ENCODE data around the gene TDRD10.

TDRD10 gene

GRCh38 chr1:154553056-154554030 is 51.3 kb downstream of the TDRD10 start:
- no peak for DNase-seq (ENCODE audit: low read depth in 2 of 2)

DNA sequence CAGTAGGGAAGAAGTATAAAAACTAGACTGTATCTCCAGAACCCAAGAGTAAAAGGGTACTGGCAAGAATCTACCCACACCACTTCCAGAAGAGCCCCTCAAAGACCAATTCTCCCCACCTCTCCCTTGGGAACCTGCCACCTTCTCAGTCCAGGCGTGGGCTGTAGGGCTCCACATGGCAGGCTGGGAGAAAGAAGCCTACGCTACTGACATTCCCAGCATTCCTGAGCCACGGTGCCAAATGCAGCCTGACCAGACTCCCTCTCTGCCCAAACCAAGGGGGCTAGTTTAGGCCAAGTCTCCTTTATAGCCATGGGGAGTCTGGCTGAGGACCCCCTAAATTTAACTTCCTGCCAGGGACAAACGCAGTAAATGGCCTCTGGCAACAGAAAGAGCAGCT is 54.4 kb downstream of the TDRD10 start:
- DNase-seq (ENCODE audit: low read depth in 2 of 2) = no peak

DNA sequence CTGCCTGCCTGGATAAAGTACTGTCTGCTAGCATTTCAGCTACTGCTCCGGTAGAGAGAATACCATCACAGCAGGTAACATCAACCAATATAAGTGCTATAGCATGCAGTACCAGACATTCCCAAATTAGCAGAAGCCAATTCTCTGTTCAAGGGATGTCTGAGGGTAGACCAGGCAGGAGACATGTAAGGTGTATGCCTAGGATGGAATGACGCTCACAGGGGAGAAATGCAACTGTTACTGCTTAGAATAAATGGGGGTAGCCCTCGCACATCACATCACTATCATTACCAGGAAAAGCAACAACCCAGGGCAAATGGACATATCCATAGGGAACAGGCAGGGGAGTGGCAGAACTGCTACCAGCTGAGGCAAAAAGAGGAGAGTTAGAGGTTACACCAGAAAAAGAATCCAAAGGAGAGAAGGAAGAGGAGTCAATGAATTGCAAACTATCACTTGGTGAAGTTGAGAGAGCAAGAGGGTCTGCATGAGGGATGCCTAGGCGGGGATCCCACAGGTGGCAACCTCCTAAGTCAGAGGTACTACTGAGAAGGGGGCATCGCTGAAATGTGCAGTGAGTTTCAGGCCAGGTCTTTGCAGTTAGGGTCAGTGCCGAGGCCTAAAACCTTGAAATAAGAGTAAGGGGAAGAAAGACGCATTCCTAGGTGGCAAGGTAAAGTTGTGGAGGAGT is 55.4 kb downstream of the TDRD10 start:
- DNase-seq (ENCODE audit: low read depth in 2 of 2) = no peak

DNA sequence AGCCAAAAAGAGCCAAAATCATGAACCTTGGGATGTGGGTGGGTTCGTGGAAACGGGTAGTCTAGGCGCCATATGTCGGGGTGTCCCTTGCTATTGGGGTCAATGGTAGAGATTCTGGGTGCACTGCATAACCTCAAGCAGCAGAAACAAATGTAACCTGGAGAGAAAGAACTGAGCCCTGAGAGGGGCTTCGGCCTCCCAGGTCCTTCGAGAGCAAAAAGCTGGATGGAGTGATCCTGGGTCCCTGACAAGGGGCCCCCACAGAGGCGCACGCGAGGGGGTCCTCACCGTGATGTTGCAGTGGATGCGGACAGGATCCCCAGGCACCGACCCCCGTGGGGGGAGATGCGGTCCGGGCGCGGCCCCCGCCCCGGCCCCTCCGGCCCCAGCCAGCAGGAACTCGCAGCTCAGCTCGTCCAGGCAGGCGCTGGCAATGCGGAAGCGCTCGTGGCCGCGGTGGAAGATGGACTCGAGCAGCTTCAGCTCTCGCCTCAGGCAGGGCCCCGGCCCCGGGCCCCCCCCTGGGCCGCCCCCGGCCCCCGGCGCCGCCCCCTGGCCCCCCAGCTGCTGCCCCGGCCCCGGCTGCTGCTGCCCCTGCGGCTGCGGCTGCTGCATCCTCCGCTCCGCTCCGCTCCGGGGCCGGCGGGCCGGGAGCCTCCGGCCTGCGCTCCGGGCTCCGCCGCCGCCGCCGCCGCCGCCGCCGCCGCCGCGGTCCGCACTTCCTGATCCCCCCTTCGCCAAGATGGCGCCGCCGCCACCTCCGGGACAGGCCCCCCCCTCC is 56.1 kb downstream of the TDRD10 start, which contains the start of gene UBE2Q1:
TSS of gene UBE2Q1 (minus strand) at position 724 of the 781 bp plus-strand sequence. CDS start at position 615, 109 bp downstream.
- peak in 1 of 2 donors; percentile 5 for DNase-seq (ENCODE audit: low read depth in 2 of 2)

GRCh38 chr1:154558720-154559465 is 56.9 kb downstream of the TDRD10 start:
- peak; percentile 99 to 100 for DNase-seq (ENCODE audit: low read depth in 2 of 2)

DNA sequence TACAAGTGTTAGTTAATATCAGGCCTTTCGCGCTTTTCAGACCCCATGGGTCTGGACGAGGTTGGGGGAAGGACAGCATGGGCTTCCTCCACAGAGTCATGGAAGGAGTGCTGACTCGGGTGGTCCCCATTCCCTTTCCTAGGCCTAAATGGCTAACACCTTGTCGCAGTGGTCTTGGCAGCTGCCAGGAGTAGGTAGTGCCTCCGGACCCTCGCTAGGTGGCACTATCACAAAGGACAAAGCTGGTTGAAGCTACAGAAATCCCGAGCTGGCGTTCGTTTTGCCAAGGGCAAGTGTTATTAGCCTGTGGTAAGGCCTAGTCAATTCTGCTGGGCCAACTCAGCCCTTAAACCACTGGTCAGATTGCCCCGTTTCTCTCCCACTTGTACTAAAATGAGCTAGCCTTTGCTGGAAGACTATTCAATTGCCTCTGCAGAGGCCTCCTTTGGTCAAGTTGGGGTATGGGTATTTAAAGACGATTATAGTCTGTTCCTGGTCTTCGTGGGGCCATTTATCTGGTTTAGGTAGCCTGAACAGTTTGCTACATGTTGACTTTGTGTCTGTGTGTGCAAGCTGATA is 57.5 kb downstream of the TDRD10 start:
- DNase-seq (ENCODE audit: low read depth in 2 of 2) = peak; percentile 58 to 75

DNA sequence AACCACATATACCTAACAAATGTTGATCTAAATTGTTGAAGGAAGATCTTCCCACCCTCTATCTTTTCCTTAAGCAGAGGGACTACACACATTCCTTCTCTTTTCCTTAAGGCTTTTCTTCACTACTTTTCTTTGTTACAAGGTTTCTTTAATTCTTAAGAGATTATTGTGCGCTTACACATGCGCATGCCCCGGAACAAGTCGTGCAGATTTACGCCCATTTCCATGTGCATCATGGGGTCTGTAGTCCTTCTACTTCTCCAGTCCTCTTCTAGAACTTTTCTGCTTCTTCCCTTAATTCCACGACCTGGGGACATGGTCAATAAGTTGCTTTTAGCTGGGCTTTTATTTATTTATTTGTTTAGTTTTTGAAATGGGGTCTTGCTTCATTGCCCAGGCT is 63.9 kb downstream of the TDRD10 start:
- DNase-seq (ENCODE audit: low read depth in 2 of 2) = no peak

GRCh38 chr1:154567386-154568156 is 65.6 kb downstream of the TDRD10 start, which contains the start of gene CHRNB2:
TSS of gene CHRNB2 (plus strand) at chr1:154567778. CDS start at chr1:154568045, 267 bp downstream.
- DNase-seq (ENCODE audit: low read depth in 2 of 2) = peak in 1 of 2 donors; percentile 22

- no peak for DNase-seq (ENCODE audit: low read depth in 2 of 2)
Observed at GRCh38 chr1:154568157-154568815, 66.3 kb downstream of the TDRD10 start.

- DNase-seq (ENCODE audit: low read depth in 2 of 2) = no peak
Observed at GRCh38 chr1:154571244-154571963, 69.4 kb downstream of the TDRD10 start.

GRCh38 chr1:154571964-154572288 is 69.9 kb downstream of the TDRD10 start:
- no peak for DNase-seq (ENCODE audit: low read depth in 2 of 2)

- no peak for DNase-seq (ENCODE audit: low read depth in 2 of 2)
Observed at GRCh38 chr1:154572468-154573167, 70.6 kb downstream of the TDRD10 start.

- no peak for DNase-seq (ENCODE audit: low read depth in 2 of 2)
Observed at GRCh38 chr1:154573168-154573510, 71.1 kb downstream of the TDRD10 start.

GRCh38 chr1:154574716-154575115 is 72.7 kb downstream of the TDRD10 start:
- DNase-seq (ENCODE audit: low read depth in 2 of 2) = no peak

DNA sequence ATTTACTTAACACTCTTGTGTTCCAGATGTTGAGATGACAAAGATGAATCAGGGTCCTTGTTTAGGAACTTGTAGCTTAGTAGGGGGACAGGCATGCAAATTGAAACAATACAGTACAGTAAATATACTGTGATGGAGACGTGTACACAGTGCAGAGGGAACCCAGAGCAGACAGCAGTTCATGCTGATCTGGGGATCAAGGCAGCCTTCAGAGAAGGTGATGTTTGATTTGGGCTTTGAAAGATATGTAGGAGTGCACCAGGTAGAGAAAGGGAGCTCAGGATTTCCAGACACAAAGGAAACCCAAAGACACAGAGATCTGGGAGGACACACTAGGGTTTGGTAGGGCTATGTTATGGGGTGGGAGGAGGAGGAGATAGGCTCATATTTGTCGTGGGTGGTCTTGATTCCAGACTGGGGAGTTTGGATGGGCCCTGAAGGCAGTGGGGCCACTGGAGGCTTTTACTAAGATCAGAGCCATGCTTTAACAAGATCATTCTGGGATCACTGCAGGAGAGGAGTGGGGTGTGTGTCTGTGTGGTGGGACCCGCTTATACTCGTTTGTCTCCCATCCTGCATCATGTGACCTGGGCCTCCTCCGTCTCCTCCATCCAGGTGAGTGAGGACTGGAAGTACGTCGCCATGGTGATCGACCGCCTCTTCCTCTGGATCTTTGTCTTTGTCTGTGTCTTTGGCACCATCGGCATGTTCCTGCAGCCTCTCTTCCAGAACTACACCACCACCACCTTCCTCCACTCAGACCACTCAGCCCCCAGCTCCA is 73.3 kb downstream of the TDRD10 start:
- DNase-seq (ENCODE audit: low read depth in 2 of 2) = no peak

- no peak for DNase-seq (ENCODE audit: low read depth in 2 of 2)
Observed at GRCh38 chr1:154575951-154576566, 74.0 kb downstream of the TDRD10 start.

All from activated CD8-positive, alpha-beta memory T cell treated with anti-CD3 and anti-CD28 coated beads for 4 hours (primary cell).